ENCODE results near the gene PDE11A. TPM values are rescaled to one million over a fixed set of nuclear protein-coding genes. Genes with fewer than 3 reads are reported as not detected.

The PDE11A gene
- total and polyA plus RNA-seq, 2 of the 13 experiments (the other 11 are each of a cell fraction or from before 2014, with no cell fraction given), result 1.2 to 1.7 TPM

GRCh38 chr2:177669201-177669600 lies 403.4 kb downstream of the PDE11A start:
- no peak overlapping the region for H3K27ac ChIP-seq (ENCODE audit: extremely low read length, insufficient read depth, low read length)
- no peak overlapping the region for H3K4me3 ChIP-seq (replicated peaks in 1 of 3; ENCODE audit: insufficient read depth in 1 of 3, low read depth in 2 of 3, low read length in 3 of 3)
- WGBS (ENCODE audit: low lambda C conversion rate), result 64% methylated on average over 5 of the region's 5 CpGs
- intact Hi-C loops (cut with micrococcal nuclease; ENCODE audit: unreplicated experiment) (no loop called here), in situ Hi-C loops (cut with HindIII; ENCODE audit: extremely low pct_ligation_motif_present, low pct_unique_long_range_greater_than_20kb) (no loop called here)
- no peaks in the 10 kb centered on the region for H3K9me3 ChIP-seq (ENCODE audit: low read length)
- no peaks in the 10 kb centered on the region for H4K20me1 ChIP-seq (ENCODE audit: insufficient read depth, low read length)
- no peaks in the 10 kb centered on the region for H3K4me1 ChIP-seq (ENCODE audit: insufficient read depth, low read length)
- ATAC-seq (no peak), DNase-seq (ENCODE audit: low spot score) (no peak), FAIRE-seq (no peak)
- ChIA-PET CTCF (ENCODE audit: low intra/inter-chr PET ratio, low total read pairs) (no interaction called here), POLR2A (no interaction called here)
- no TSS peak for BruUV-seq (replicated peaks)
- H3K4me2 ChIP-seq (ENCODE audit: low read depth, low read length), result no peak overlapping the region
- H3K36me3 ChIP-seq (replicated peaks in 1 of 2; ENCODE audit: control insufficient read depth in 1 of 2, insufficient read depth in 2 of 2, low read length in 2 of 2), result no peaks in the 10 kb centered on the region
- H2AFZ ChIP-seq (ENCODE audit: low read length), result no peak overlapping the region
- TF ChIP-seq NONO (IDR thresholded peaks at IDR 0.05), result no peak
- no peak for TF ChIP-seq NONO (CRISPR knock-in tag; conservative IDR thresholded peaks at IDR 0.05)
- no peak for TF ChIP-seq FOSL1 (CRISPR knock-in tag; IDR thresholded peaks at IDR 0.05; ENCODE audit: borderline replicate concordance)
- TF ChIP-seq, protein P1, sequence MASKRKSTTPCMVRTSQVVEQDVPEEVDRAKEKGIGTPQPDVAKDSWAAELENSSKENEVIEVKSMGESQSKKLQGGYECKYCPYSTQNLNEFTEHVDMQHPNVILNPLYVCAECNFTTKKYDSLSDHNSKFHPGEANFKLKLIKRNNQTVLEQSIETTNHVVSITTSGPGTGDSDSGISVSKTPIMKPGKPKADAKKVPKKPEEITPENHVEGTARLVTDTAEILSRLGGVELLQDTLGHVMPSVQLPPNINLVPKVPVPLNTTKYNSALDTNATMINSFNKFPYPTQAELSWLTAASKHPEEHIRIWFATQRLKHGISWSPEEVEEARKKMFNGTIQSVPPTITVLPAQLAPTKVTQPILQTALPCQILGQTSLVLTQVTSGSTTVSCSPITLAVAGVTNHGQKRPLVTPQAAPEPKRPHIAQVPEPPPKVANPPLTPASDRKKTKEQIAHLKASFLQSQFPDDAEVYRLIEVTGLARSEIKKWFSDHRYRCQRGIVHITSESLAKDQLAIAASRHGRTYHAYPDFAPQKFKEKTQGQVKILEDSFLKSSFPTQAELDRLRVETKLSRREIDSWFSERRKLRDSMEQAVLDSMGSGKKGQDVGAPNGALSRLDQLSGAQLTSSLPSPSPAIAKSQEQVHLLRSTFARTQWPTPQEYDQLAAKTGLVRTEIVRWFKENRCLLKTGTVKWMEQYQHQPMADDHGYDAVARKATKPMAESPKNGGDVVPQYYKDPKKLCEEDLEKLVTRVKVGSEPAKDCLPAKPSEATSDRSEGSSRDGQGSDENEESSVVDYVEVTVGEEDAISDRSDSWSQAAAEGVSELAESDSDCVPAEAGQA (IDR thresholded peaks at IDR 0.05; ENCODE audit: low read depth), result no peak
- TF ChIP-seq, protein P1 (CRISPR knock-in tag; IDR thresholded peaks at IDR 0.05; ENCODE audit: borderline replicate concordance), result no peak
- TF ChIP-seq SIN3B (IDR thresholded peaks at IDR 0.05; ENCODE audit: low read length), result no peak
- no peak for TF ChIP-seq POLR2AphosphoS2 (IDR thresholded peaks at IDR 0.05; ENCODE audit: low read depth, low read length)
- TF ChIP-seq ZNF34 (CRISPR knock-in tag; IDR thresholded peaks at IDR 0.05; ENCODE audit: borderline replicate concordance), result no peak
- TF ChIP-seq, protein P2, sequence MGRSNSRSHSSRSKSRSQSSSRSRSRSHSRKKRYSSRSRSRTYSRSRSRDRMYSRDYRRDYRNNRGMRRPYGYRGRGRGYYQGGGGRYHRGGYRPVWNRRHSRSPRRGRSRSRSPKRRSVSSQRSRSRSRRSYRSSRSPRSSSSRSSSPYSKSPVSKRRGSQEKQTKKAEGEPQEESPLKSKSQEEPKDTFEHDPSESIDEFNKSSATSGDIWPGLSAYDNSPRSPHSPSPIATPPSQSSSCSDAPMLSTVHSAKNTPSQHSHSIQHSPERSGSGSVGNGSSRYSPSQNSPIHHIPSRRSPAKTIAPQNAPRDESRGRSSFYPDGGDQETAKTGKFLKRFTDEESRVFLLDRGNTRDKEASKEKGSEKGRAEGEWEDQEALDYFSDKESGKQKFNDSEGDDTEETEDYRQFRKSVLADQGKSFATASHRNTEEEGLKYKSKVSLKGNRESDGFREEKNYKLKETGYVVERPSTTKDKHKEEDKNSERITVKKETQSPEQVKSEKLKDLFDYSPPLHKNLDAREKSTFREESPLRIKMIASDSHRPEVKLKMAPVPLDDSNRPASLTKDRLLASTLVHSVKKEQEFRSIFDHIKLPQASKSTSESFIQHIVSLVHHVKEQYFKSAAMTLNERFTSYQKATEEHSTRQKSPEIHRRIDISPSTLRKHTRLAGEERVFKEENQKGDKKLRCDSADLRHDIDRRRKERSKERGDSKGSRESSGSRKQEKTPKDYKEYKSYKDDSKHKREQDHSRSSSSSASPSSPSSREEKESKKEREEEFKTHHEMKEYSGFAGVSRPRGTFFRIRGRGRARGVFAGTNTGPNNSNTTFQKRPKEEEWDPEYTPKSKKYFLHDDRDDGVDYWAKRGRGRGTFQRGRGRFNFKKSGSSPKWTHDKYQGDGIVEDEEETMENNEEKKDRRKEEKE (IDR thresholded peaks at IDR 0.05), result no peak
- no peak overlapping the region for H3K9ac ChIP-seq (ENCODE audit: insufficient read depth, low read depth, low read length)
- H3K79me2 ChIP-seq (ENCODE audit: insufficient read depth, low read length), result no peaks in the 10 kb centered on the region
- H3K27me3 ChIP-seq (ENCODE audit: control insufficient read depth in 1 of 2, insufficient read depth in 2 of 2, low read length in 2 of 2), result no peaks in the 10 kb centered on the region
